ENCODE data around the gene EIF2B1. TPM values are rescaled to one million over a fixed set of nuclear protein-coding genes. Genes with fewer than 3 reads are reported as not detected.

EIF2B1 gene
- total RNA-seq, 1 experiment from 2014 or later = 59.8 TPM

DNA sequence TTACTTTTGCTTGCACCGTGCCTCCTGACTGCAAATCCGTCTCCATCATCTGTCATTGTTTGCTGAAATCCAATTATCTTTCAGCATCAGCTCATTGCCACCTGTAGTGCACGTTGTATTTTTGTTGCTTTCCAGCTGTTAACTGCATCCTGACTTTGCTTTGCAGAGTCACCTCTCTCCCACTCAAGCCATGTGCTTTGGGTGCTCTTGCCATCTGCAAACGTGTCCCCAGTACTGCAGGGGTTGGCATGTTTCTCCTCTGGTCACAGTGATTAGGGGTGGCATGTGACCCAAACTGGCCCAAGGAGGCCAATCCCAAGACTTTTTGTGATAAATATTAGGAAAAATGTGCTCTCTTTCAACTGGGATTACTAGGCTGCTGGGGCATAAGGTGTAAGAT is 59.6 kb downstream of the EIF2B1 start:
- Histone ChIP-seq H3K9me3 (ENCODE audit: control insufficient read depth, low read depth, low read length) (no peaks in the 10 kb centered on the region), H3K79me1 (ENCODE audit: insufficient read depth, low read depth, low read length, poor library complexity, severe bottlenecking) (no peaks in the 10 kb centered on the region), H2BK120ac (ENCODE audit: low read depth, low read length, poor library complexity, severe bottlenecking) (no peak overlapping the region), H2AFZ (ENCODE audit: low read length) (no peak overlapping the region), H3K56ac (ENCODE audit: insufficient read length, low read depth, low read length) (no peak overlapping the region), H3K14ac (ENCODE audit: insufficient read depth, low read length) (no peak overlapping the region), H4K91ac (ENCODE audit: insufficient read length, low read depth, low read length) (no peak overlapping the region), H2BK20ac (ENCODE audit: low read depth, low read length, poor library complexity, severe bottlenecking) (no peak overlapping the region), H2BK5ac (ENCODE audit: insufficient read length, low read length) (no peak overlapping the region), H3K23me2 (ENCODE audit: insufficient read length, low read depth, low read length, poor library complexity, severe bottlenecking) (no peaks in the 10 kb centered on the region), H3K9ac (ENCODE audit: extremely low read depth, insufficient read length, low read length) (no peak overlapping the region), H2AK5ac (ENCODE audit: insufficient read length, low read length) (no peak overlapping the region), H2BK15ac (ENCODE audit: low read depth, low read length) (no peak overlapping the region), H4K20me1 (ENCODE audit: control insufficient read depth, insufficient read depth, insufficient read length) (no peaks in the 10 kb centered on the region), H3K4ac (ENCODE audit: low read depth, low read length) (no peak overlapping the region), H2BK12ac (ENCODE audit: insufficient read length, low read depth, low read length) (no peak overlapping the region), H3K18ac (ENCODE audit: insufficient read length, low read depth, low read length) (no peak overlapping the region), H3K27me3 (ENCODE audit: insufficient read depth, low read length) (no peaks in the 10 kb centered on the region), H3K79me2 (ENCODE audit: insufficient read depth, low read length) (no peaks in the 10 kb centered on the region), H3K27ac (ENCODE audit: insufficient read length, low read depth, low read length) (no peak overlapping the region), H3K23ac (ENCODE audit: insufficient read length, low read depth, low read length) (no peak overlapping the region), H3K4me2 (ENCODE audit: insufficient read depth, insufficient read length, low read length) (no peak overlapping the region), H3T11ph (ENCODE audit: low read length) (no peak overlapping the region), H4K8ac (replicated peaks; ENCODE audit: insufficient read length, low read depth, low read length) (no peak overlapping the region), H3K4me1 (ENCODE audit: insufficient read depth, low read length) (no peaks in the 10 kb centered on the region; the same call in 1 of the 2 replicates), H4K5ac (ENCODE audit: insufficient read length, low read depth, low read length) (no peak overlapping the region)
- TF ChIP-seq, protein P1, sequence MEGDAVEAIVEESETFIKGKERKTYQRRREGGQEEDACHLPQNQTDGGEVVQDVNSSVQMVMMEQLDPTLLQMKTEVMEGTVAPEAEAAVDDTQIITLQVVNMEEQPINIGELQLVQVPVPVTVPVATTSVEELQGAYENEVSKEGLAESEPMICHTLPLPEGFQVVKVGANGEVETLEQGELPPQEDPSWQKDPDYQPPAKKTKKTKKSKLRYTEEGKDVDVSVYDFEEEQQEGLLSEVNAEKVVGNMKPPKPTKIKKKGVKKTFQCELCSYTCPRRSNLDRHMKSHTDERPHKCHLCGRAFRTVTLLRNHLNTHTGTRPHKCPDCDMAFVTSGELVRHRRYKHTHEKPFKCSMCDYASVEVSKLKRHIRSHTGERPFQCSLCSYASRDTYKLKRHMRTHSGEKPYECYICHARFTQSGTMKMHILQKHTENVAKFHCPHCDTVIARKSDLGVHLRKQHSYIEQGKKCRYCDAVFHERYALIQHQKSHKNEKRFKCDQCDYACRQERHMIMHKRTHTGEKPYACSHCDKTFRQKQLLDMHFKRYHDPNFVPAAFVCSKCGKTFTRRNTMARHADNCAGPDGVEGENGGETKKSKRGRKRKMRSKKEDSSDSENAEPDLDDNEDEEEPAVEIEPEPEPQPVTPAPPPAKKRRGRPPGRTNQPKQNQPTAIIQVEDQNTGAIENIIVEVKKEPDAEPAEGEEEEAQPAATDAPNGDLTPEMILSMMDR (conservative IDR thresholded peaks at IDR 0.05) = no peak
- Mint-ChIP-seq H3K36me3 (ENCODE audit: insufficient read depth in 1 of 3, low read depth in 3 of 3) (peaks cover 0 to 8% (median 6%) of the 10 kb centered on the region in 3 experiments; a peak in 3 of 7 replicates), H3K27me3 (ENCODE audit: low read depth) (peaks cover 4% of the 10 kb centered on the region; the same call in 1 of the 2 replicates), H3K27ac (no peak overlapping the region), H3K4me1 (peaks cover 7 to 11% of the 10 kb centered on the region in 2 experiments), H3K9me3 (no peaks in the 10 kb centered on the region; a peak in 1 of 5 replicates), H3K4me3 (no peak overlapping the region)
- no CpG with 5 or more reads among the region's 4 CpGs for WGBS (ENCODE audit: extremely low coverage, insufficient read length, low lambda C conversion rate)
- DNase-seq = no peak
